HepG2 (cell line): ENCODE measurements around the gene PRKAR1A. TPM values are rescaled to one million over a fixed set of nuclear protein-coding genes. Genes with fewer than 3 reads are reported as not detected.

ENCODE experiments used
- ARID4A ChIP-seq: sonication (generic); formaldehyde crosslinking; IDR thresholded peaks from 2 replicates; pipeline ENCODE4 v1.5.0; 2020; ENCODE audit warnings: mild to moderate bottlenecking, missing genetic modification reagents, borderline replicate concordance
- DMTF1 ChIP-seq: sonication (generic); formaldehyde crosslinking; IDR thresholded peaks from 2 replicates; pipeline ENCODE4 v1.4.0; 2020; ENCODE audit warnings: mild to moderate bottlenecking, missing genetic modification reagents
- EHMT2 ChIP-seq: fragments of 200-600 bp; sonication (generic); IDR thresholded peaks from 2 replicates; pipeline ENCODE4 v1.7.0; 2017; ENCODE audit warnings: antibody characterized with exemption, low read depth, low read length, borderline replicate concordance
- ELK4 ChIP-seq: sonication (generic); formaldehyde crosslinking; IDR thresholded peaks from 2 replicates; pipeline ENCODE4 v1.9.0; 2021; ENCODE audit warnings: missing genetic modification reagents, borderline replicate concordance
- GFI1 ChIP-seq: sonication (generic); formaldehyde crosslinking; IDR thresholded peaks from 2 replicates; pipeline ENCODE4 v1.5.0; 2020; ENCODE audit warnings: missing genetic modification reagents, mild to moderate bottlenecking, borderline replicate concordance
- HNRNPH1 ChIP-seq: fragments of 200-400 bp; formaldehyde crosslinking; optimal IDR thresholded peaks from 2 replicates; pipeline ENCODE3; 2017; ENCODE audit warnings: mild to moderate bottlenecking, low read depth, low read length
- NFKB2 ChIP-seq: sonication (generic); formaldehyde crosslinking; IDR thresholded peaks from 2 replicates; pipeline ENCODE4 v1.4.0; 2020; ENCODE audit warnings: missing genetic modification reagents, borderline replicate concordance
- NR3C1 ChIP-seq: sonication (generic); formaldehyde crosslinking; IDR thresholded peaks from 2 replicates; pipeline ENCODE4 v1.4.0; 2020; ENCODE audit warnings: missing genetic modification reagents
- PCBP2 ChIP-seq: fragments of 200-400 bp; formaldehyde crosslinking; optimal IDR thresholded peaks from 2 replicates; pipeline ENCODE3; 2018; ENCODE audit warnings: low read length, low read depth; ENCODE audit not compliant: poor library complexity, severe bottlenecking
- REL ChIP-seq: sonication (generic); formaldehyde crosslinking; conservative IDR thresholded peaks from 2 replicates; pipeline ENCODE4 v1.8.0; 2022; ENCODE audit warnings: mild to moderate bottlenecking, missing genetic modification reagents, moderate library complexity
- SALL2 ChIP-seq: sonication (generic); formaldehyde crosslinking; IDR thresholded peaks from 2 replicates; pipeline ENCODE4 v1.8.1; 2023; ENCODE audit warnings: mild to moderate bottlenecking, missing genetic modification reagents, inconsistent platforms
- SNAI1 ChIP-seq: sonication (generic); formaldehyde crosslinking; IDR thresholded peaks from 2 replicates; pipeline ENCODE4 v1.5.0; 2020; ENCODE audit warnings: mild to moderate bottlenecking, missing genetic modification reagents, borderline replicate concordance
- ZNF143 ChIP-seq: sonication (generic); formaldehyde crosslinking; IDR thresholded peaks from 2 replicates; pipeline ENCODE4 v1.4.0; 2020; ENCODE audit warnings: missing genetic modification reagents
- ZNF337 ChIP-seq: sonication (generic); formaldehyde crosslinking; IDR thresholded peaks from 2 replicates; pipeline ENCODE4 v1.5.1; 2020; ENCODE audit warnings: missing genetic modification reagents, low read depth, mild to moderate bottlenecking, borderline replicate concordance
- ZNF343 ChIP-seq: sonication (generic); formaldehyde crosslinking; IDR thresholded peaks from 2 replicates; pipeline ENCODE4 v1.4.0; 2020; ENCODE audit warnings: mild to moderate bottlenecking, missing genetic modification reagents
- ZNF546 ChIP-seq: sonication (generic); formaldehyde crosslinking; conservative IDR thresholded peaks from 2 replicates; pipeline ENCODE4 v1.8.1; 2023; ENCODE audit warnings: mild to moderate bottlenecking, missing genetic modification reagents
- ZNF713 ChIP-seq: sonication (generic); formaldehyde crosslinking; IDR thresholded peaks from 2 replicates; pipeline ENCODE4 v1.4.0; 2020; ENCODE audit warnings: mild to moderate bottlenecking, missing genetic modification reagents
- ZNF768 ChIP-seq: sonication (generic); formaldehyde crosslinking; IDR thresholded peaks from 2 replicates; pipeline ENCODE4 v1.4.0; 2020; ENCODE audit warnings: missing genetic modification reagents
- ZNF850 ChIP-seq: sonication (generic); formaldehyde crosslinking; conservative IDR thresholded peaks from 2 replicates; pipeline ENCODE4 v1.9.0; 2021; ENCODE audit warnings: mild to moderate bottlenecking, missing genetic modification reagents
- ZSCAN12 ChIP-seq: sonication (generic); formaldehyde crosslinking; IDR thresholded peaks from 2 replicates; pipeline ENCODE4 v1.9.0; 2021; ENCODE audit warnings: mild to moderate bottlenecking, missing genetic modification reagents
- polyA plus RNA-seq, 8 experiments: library from polyadenylated mRNA; depleted of rRNA in 3 of 8; stranded (reverse) in 7 of 8; unstranded in 1 of 8; fragments of >200 nt; fragmentation: Illumina TruSeq in 4 of 8; extraction: Trizol in 4 of 8; gene quantifications; 2 replicates each; pipeline versions ENCODE4 v1.2.1 to v1.2.3, GENCODE V29; 2011 to 2016; ENCODE audit warnings: low read depth in 4 of 8, missing spikeins in 1 of 8, mixed read lengths in 1 of 8; ENCODE audit not compliant: insufficient read depth in 1 of 8
- total RNA-seq, 5 experiments: library from RNA; depleted of rRNA; stranded (reverse); fragments of >200 nt; fragmentation: Illumina TruSeq; extraction: Trizol; gene quantifications; 2 replicates each; pipeline ENCODE4 v1.2.3, GENCODE V29; 2016; ENCODE audit warnings: low read depth in 1 of 5

Gene PRKAR1A
- total and polyA plus RNA-seq, 2 of the 13 experiments (the other 11 are each of a cell fraction or from before 2014, with no cell fraction given) = 265 to 266 TPM

GRCh38 chr17:68600067-68600930, 88.1 kb downstream of the PRKAR1A start (continued):
- TF ChIP-seq HNRNPH1 (no peak), SNAI1 (CRISPR knock-in tag) (peak; percentile 94), ZSCAN12 (CRISPR knock-in tag) (peak; percentile 85; the same call in 1 of the 2 replicates), NR3C1 (no peak), GFI1 (CRISPR knock-in tag) (peak; percentile 89), ZNF343 (peak; percentile 67; the same call in 1 of the 2 replicates), REL (CRISPR knock-in tag) (0 out of 2 replicates have a peak, but pooled peaks have one; percentile 30), ZNF713 (CRISPR knock-in tag) (no peak; the same call in none of the 2 replicates), PCBP2 (no peak), ZNF546 (CRISPR knock-in tag) (peak; percentile 65; the same call in 1 of the 2 replicates), EHMT2 (no peak), ZNF337 (no peak), ZNF143 (CRISPR knock-in tag) (no peak), ZNF768 (CRISPR knock-in tag) (peak; percentile 70; the same call in 1 of the 2 replicates), ARID4A (CRISPR knock-in tag) (no peak; the same call in 1 of the 2 replicates), ZNF850 (CRISPR knock-in tag) (no peak), DMTF1 (CRISPR knock-in tag) (no peak), NFKB2 (peak; percentile 76), ELK4 (CRISPR knock-in tag) (no peak), SALL2 (peak; percentile 26; the same call in 1 of the 2 replicates)
